Endothelial cell of umbilical vein (primary cell): ENCODE measurements around the gene HYLS1. TPM values are rescaled to one million over a fixed set of nuclear protein-coding genes. Genes with fewer than 3 reads are reported as not detected.
A peak's percentile ranks its signal among the peaks of the same experiment; 100 is the strongest.

Experiments
- BruUV-seq: library from RNA; stranded (reverse); fragments of 400-500 nt; replicated peaks from 2 replicates; lab custom pipeline; 2021; lab: Mats Ljungman, UMichigan
- CTCF ChIA-PET: fragments of 300-600, 350-600 bp; sonication (Branson Sonifier 250); formaldehyde crosslinking; loops from one replicate; lab custom pipeline; 2021; ENCODE audit warnings: antibody characterized with exemption, inconsistent platforms; lab: Charles Lee
- POLR2A ChIA-PET: fragments of 300-600, 350-600 bp; sonication (Branson Sonifier 250); formaldehyde crosslinking; loops from one replicate; lab custom pipeline; 2021; ENCODE audit warnings: antibody characterized with exemption, inconsistent platforms; lab: Charles Lee
- DNase-seq: peaks from one replicate; pipeline ENCODE4 v3.0.0-alpha.2; 2011; ENCODE audit warnings: low read depth, low spot score
- FAIRE-seq: peaks from 2 replicates; lab custom pipeline; 2011; peaks lifted over from hg19 to GRCh38; lab: Jason Lieb, UNC
- H2AFZ ChIP-seq: 2 replicates; pipeline ENCODE4 v1.6.0; 2012; ENCODE audit warnings: low read depth, low read length, control low read depth, inconsistent platforms
- H3K27ac ChIP-seq: 2 replicates; pipeline ENCODE4 v1.5.1; 2011; ENCODE audit warnings: low read depth, mild to moderate bottlenecking, control low read depth, low read length, moderate library complexity; ENCODE audit not compliant: insufficient read depth
- H3K27me3 ChIP-seq, 2 experiments: 2 replicates each; pipeline versions ENCODE4 v1.6.0 to v1.6.1; 2011; ENCODE audit warnings: low read length in 2 of 2, mixed read lengths in 1 of 2; ENCODE audit not compliant: control insufficient read depth in 2 of 2, insufficient read depth in 2 of 2
- H3K36me3 ChIP-seq, 2 experiments: 2 replicates in 1 of 2; 3 replicates in 1 of 2; pipeline ENCODE4 v1.5.1; 2011; ENCODE audit warnings: low read length in 2 of 2, mild to moderate bottlenecking in 1 of 2, moderate library complexity in 1 of 2; ENCODE audit not compliant: control insufficient read depth in 2 of 2, insufficient read depth in 2 of 2; ENCODE audit errors: extremely low read depth in 1 of 2
- H3K4me1 ChIP-seq: 3 replicates; pipeline ENCODE4 v1.5.1; 2011; ENCODE audit warnings: mild to moderate bottlenecking, low read length; ENCODE audit not compliant: control insufficient read depth, insufficient read depth; ENCODE audit errors: extremely low read depth
- H3K4me2 ChIP-seq: 2 replicates; pipeline ENCODE4 v1.6.1; 2011; ENCODE audit warnings: low read length, control low read depth, mixed read lengths; ENCODE audit not compliant: insufficient read depth
- H3K4me3 ChIP-seq, 3 experiments: fragments of 200-600 bp in 1 of 3; sonication (generic), shearing (Covaris generic) in 1 of 3; replicated peaks in 1 of 3; 2 replicates each; pipeline ENCODE4 v1.5.1; 2011 to 2016; ENCODE audit warnings: control low read depth in 3 of 3, low read length in 3 of 3, mild to moderate bottlenecking in 2 of 3, inconsistent platforms in 1 of 3, low read depth in 1 of 3, moderate library complexity in 1 of 3; ENCODE audit not compliant: insufficient read depth in 1 of 3
- H3K79me2 ChIP-seq: 2 replicates; pipeline ENCODE4 v1.6.0; 2012; ENCODE audit warnings: low read length, inconsistent platforms; ENCODE audit not compliant: control insufficient read depth, insufficient read depth
- H3K9ac ChIP-seq: replicated peaks from 2 replicates; pipeline ENCODE3; 2011; ENCODE audit warnings: low read length, control low read depth; ENCODE audit not compliant: insufficient read depth; ENCODE audit errors: extremely low read depth
- H3K9me1 ChIP-seq: replicated peaks from 3 replicates; pipeline ENCODE4 v1.6.0; 2011; ENCODE audit warnings: mild to moderate bottlenecking, low read length; ENCODE audit not compliant: control insufficient read depth, insufficient read depth; ENCODE audit errors: extremely low read depth
- H3K9me3 ChIP-seq: replicated peaks from 2 replicates; pipeline ENCODE4 v1.5.1; 2012; ENCODE audit warnings: low read length, inconsistent platforms; ENCODE audit not compliant: control insufficient read depth, insufficient read depth
- H4K20me1 ChIP-seq: replicated peaks from 2 replicates; pipeline ENCODE3; 2011; ENCODE audit warnings: mild to moderate bottlenecking, low read length; ENCODE audit not compliant: control insufficient read depth, insufficient read depth; ENCODE audit errors: extremely low read depth
- CTCF ChIP-seq, 2 donors: IDR thresholded peaks; 1 replicate in 1 of 2; 2 replicates in 1 of 2; pipeline ENCODE4 v1.5.1; 2011; ENCODE audit warnings: low read length in 2 of 2, mild to moderate bottlenecking in 2 of 2, moderate library complexity in 2 of 2, control low read depth in 1 of 2, inconsistent platforms in 1 of 2, low read depth in 1 of 2; ENCODE audit not compliant: insufficient read depth in 1 of 2; ENCODE audit errors: extremely low read depth in 1 of 2
- GATA2 ChIP-seq: IDR thresholded peaks from 2 replicates; pipeline ENCODE4 v1.7.0; 2011; ENCODE audit warnings: low read depth, mild to moderate bottlenecking, moderate library complexity, mixed read lengths, low read length; ENCODE audit not compliant: insufficient read length, insufficient read depth
- POLR2A ChIP-seq: IDR thresholded peaks from 2 replicates; pipeline ENCODE4 v1.6.1; 2012; ENCODE audit warnings: low read depth, mild to moderate bottlenecking, control low read depth, low read length
- dilution Hi-C: fragments of 300-500 bp; cut with MboI; formaldehyde crosslinking; loops from one replicate; pipeline ENCODE4 v1.15.0; 2019; ENCODE audit warnings: low sequenced_read_pairs; ENCODE audit not compliant: extremely low pct_ligation_motif_present
- intact Hi-C: fragments of 100-400 bp; cut with micrococcal nuclease; formaldehyde crosslinking; loops from one replicate; pipeline ENCODE4 v1.10.0; 2022
- polyA plus RNA-seq, 4 experiments: library from polyadenylated mRNA; depleted of rRNA in 3 of 4; stranded (reverse) in 3 of 4; unstranded in 1 of 4; fragments of >200 nt; gene quantifications; 2 replicates each; pipeline versions ENCODE4 v1.2.1 to v1.2.3, GENCODE V29; 2011 to 2012; ENCODE audit warnings: missing spikeins in 1 of 4
- total RNA-seq: library from RNA; stranded (reverse); gene quantifications from 2 replicates; pipeline ENCODE4 v1.2.3, GENCODE V29; 2021

Gene HYLS1
- total and polyA plus RNA-seq, 2 donors (not counting 3 experiments of a cell fraction or from before 2014, with no cell fraction given), result 4.7 to 12.6 TPM

- POLR2A ChIA-PET, result no interaction called here
- intact Hi-C loops, result loop anchor here (1.0 to 10.0 kb wide), 7 partner anchors 150 to 780 kb away; partner anchors contain the start of genes EI24 and PKNOX2
These were observed 12.8 kb upstream of the HYLS1 start for GRCh38 chr11:125874556-125875124.

More at GRCh38 chr11:125874556-125875124, 12.8 kb upstream of the HYLS1 start:
- FAIRE-seq, result peak; percentile 86
- no peak overlapping the region for H3K4me2 ChIP-seq
- no peak for TF ChIP-seq GATA2
- peak; percentile 70 to 77 for TF ChIP-seq CTCF (IDR thresholded peaks at IDR 0.05; ENCODE audit: extremely low read depth in 1 of 2, insufficient read depth in 1 of 2, low read depth in 1 of 2, low read length in 2 of 2)
- no peak for TF ChIP-seq POLR2A
- H3K9me3 ChIP-seq, result no peaks in the 10 kb centered on the region
- H3K9me1 ChIP-seq, result no peaks in the 10 kb centered on the region
- dilution Hi-C loops, result no loop called here
- BruUV-seq, result no TSS peak
- H3K27me3 ChIP-seq, result no peaks in the 10 kb centered on the region
- H3K9ac ChIP-seq, result no peak overlapping the region
- H2AFZ ChIP-seq, result no peak overlapping the region
- no peak overlapping the region for H3K27ac ChIP-seq
- H3K79me2 ChIP-seq, result no peaks in the 10 kb centered on the region
- no peaks in the 10 kb centered on the region for H4K20me1 ChIP-seq
- CTCF ChIA-PET, result interaction anchor here (0.7 to 2.4 kb wide), 15 partner anchors 11 to 451 kb away, joined by 3 to 29 read pairs (median 3); partner anchors contain the start of gene PUS3
- no peaks in the 10 kb centered on the region for H3K4me1 ChIP-seq
- no peak overlapping the region for H3K4me3 ChIP-seq
- H3K36me3 ChIP-seq, result no peaks in the 10 kb centered on the region
- DNase-seq, result peak; percentile 66
